Measurements from ENCODE around the gene GPHB5. TPM values are rescaled to one million over a fixed set of nuclear protein-coding genes. Genes with fewer than 3 reads are reported as not detected.
"Not testable (repeated sequence)": the region's sequence is repeated elsewhere in the genome, so short reads cannot be mapped to it uniquely, and the experiment has no call there.

Gene GPHB5
- total RNA-seq, result not detected
- long read RNA-seq, result 0 reads

- ATAC-seq (ENCODE audit: poor library complexity) (no peak), DNase-seq (no peak)
- intact Hi-C loops (cut with DNase I), result no loop called here
Measured at GRCh38 chr14:63318835-63319234, at the start of gene GPHB5. Gene GPHB5, minus strand, starts transcription at chr14:63318935. Its CDS starts 1,086 bp downstream, at chr14:63317849.

DNA sequence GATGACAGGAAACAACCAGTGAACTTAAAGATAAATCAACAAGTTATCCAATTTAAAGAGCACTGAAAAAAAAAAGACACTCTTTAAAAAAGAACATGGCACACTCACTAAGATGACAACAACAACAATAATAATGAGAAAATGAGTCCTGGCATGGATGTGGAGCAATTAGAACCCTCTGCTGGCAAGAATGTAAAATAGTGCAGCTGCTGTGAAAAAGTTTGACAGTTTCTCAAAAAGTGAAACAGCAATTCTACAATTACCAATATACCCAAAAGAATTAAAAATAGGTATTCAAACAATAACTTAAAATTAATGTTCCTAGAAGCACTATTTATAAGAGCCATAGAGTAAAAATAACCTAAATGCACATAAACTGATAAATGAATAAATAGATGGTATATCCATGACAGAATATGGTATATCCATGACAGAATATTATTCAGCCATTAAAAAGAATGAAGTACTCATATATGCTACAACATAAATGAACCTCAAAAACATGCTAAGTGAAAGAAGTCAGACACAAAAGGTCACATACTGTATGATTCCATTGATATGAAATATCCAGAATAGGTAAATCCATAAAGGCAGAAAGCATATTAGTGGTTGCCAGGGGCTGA, 49.1 kb upstream of the GPHB5 start:
- no peak for DNase-seq
- no peak for ATAC-seq (ENCODE audit: poor library complexity)
- intact Hi-C loops (cut with DNase I), result no loop called here

- intact Hi-C loops (cut with DNase I), result no loop called here
- no peak for DNase-seq
- ATAC-seq (ENCODE audit: poor library complexity), result no peak
Measured at GRCh38 chr14:63362389-63362819, 43.7 kb upstream of the GPHB5 start.

GRCh38 chr14:63361790-63362189, 43.1 kb upstream of the GPHB5 start:
- intact Hi-C loops (cut with DNase I), result no loop called here
- ATAC-seq (ENCODE audit: poor library complexity) (no peak), DNase-seq (no peak)

- intact Hi-C loops (cut with DNase I), result no loop called here
- ATAC-seq (ENCODE audit: poor library complexity), result no peak
- DNase-seq, result no peak
Measured at GRCh38 chr14:63357841-63358240, 39.1 kb upstream of the GPHB5 start.

GRCh38 chr14:63345826-63346225, 27.1 kb upstream of the GPHB5 start:
- no peak for DNase-seq
- ATAC-seq (ENCODE audit: poor library complexity), result no peak

DNA sequence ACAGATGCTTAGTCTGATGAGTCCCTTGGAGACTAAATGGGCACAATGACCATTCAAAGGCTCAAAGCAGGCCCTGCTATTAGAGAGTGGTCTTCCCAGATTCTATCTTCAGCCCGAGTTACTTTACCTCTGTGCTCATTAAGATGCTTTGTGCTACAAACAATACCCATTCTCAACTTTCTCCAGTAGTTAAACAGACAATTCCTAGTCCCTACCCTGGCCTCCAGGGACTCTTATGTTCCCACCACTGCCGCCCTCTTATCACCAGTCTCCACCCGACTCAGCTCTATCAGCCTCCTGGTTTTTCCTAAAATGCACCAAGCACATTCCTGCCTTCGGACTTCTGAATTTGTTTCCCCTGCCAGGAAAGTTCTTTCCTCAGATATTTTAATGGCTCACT, 25.6 kb upstream of the GPHB5 start:
- intact Hi-C loops (cut with DNase I), result no loop called here
- ATAC-seq (ENCODE audit: poor library complexity), result no peak
- no peak for DNase-seq

More at GRCh38 chr14:63345826-63346225, 27.1 kb upstream of the GPHB5 start:
- intact Hi-C loops (cut with DNase I), result no loop called here

DNA sequence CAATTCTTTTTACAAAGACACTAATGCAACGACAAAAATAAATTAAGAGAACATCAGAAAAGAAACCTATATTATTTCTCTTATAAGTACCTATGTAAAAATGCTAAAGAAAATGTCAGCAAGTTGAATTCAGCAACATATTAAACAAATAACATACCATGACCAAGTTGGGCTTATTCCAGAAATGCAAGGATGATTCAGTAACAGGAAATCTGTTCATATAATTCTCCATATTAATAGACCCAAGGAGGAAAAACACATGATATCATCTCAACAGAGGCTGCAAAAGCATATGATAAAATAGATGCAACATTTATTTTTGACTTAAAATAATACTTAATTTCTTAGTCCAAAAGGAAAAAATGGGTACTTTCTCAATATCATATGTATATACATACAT, 25.1 kb upstream of the GPHB5 start:
- ATAC-seq (ENCODE audit: poor library complexity), result no peak
- DNase-seq, result no peak
- intact Hi-C loops (cut with DNase I), result no loop called here

DNA sequence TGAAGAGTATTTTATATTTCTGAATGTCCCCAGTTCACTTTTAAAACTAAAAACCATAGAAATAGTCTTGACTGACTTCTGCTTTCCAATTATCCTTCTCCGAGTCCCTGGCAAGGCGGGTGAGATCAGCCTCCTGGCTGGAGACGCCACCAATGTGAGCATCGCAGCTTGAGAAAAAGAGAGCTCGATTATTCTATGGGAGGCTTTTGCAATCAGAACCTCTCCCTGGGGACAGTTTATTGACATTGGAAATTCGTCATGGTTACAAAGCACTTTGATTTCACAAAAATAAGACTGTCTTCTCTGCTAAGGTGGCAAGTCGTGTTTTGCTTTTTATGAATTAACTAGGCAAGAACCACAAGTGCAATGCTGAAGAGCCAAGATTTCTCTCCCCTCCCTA, 23.6 kb upstream of the GPHB5 start:
- ATAC-seq (ENCODE audit: poor library complexity) (no peak), DNase-seq (no peak)
- intact Hi-C loops (cut with DNase I), result no loop called here

DNA sequence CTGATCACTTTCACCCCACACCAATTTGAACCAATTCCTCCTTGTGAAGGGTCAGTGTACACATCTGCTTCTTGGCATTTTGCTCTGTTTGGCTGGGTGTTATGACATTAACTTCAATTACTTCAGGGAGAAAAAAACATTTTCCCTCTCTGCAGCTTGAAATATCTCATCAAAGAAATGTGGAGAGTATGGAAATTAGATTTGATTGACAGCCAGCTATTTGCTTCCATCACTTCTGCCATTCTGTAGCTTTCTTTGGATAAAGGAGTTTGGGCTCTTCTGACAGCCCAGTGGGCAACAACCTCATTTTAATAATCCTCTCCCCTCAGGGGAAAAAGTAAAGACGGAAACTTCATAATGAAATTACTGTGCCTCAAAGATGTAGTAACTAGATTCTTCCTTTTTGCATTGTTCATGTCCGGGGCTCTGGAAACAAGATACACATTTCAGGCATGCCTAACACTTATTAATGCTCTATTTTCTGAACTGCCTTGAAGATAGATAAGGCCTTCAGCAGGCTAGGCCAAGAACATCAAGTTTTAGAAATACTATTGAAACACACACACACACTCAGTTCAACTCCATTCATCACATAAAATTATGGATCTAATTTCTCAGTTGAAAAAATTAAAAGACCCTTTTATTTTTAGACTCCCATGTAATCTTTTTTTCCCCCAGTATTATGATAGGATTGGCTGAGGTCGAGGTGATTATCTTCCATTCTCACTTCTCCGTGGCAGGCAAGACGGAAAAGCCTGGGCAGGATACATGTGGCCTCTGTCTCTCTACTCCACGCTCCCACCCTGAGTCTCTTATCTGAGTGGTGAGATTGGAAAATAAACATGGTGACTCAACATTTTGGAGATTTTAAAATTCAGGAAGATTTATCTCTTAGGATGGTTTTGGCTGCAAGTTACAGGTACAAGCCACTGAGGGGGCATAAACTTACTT, 10.3 kb upstream of the GPHB5 start:
- DNase-seq, result no peak
- ATAC-seq (ENCODE audit: poor library complexity), result no peak
- intact Hi-C loops (cut with DNase I), result no loop called here

DNA sequence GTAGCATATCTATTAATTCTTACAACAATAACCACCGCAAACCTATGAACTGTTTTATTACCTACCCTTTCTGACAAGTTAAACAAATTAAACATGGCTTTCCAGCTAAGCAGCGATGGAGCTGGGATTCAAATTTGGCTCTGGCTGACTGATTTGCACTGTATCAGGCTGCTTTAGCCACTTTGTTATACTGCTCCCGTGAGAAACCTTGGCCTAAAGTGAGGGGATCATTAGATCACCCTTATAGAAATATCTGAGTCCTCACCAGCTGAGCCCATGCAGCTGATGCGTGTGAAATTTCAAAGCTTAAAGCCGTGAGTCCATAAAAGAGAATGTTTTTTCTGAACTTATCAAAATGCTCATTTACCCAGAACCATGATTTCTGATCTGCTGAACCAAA, 8.1 kb upstream of the GPHB5 start:
- ATAC-seq (ENCODE audit: poor library complexity) (no peak), DNase-seq (no peak)
- intact Hi-C loops (cut with DNase I), result no loop called here

- intact Hi-C loops (cut with DNase I), result no loop called here
- ATAC-seq (ENCODE audit: poor library complexity) (no peak), DNase-seq (no peak)
Measured at GRCh38 chr14:63322897-63323573, 4.3 kb upstream of the GPHB5 start.

GRCh38 chr14:63322472-63322871, 3.7 kb upstream of the GPHB5 start:
- ATAC-seq (ENCODE audit: poor library complexity) (no peak), DNase-seq (no peak)
- intact Hi-C loops (cut with DNase I), result no loop called here

DNA sequence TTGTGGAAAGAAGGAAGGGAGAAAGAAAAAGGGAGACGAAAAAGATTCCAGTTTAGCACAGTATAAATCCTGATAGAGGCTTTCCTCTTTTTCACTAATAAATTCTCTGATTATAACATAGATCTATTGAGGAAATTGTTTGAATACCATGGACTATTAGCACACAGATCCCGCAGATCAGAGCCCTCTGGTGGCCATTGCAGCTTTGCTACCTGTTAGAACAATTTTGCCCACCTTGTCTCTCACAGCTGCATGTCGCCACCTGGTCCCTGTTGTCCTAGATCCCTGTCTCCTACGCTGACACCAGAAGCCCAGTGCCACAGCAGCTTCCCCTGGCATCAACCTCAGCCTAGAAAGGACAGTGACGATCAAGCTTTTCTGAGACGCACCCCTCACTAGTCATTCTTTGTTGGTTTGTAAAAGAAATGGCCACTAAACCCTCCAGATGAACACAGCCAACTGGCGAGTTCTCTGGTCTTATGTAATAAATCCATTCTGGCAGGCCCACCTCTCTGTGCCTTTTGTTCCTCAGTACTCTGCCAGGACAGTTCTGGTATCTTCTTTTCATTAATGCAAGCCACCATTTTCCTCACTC, 9.9 kb downstream of the GPHB5 start:
- intact Hi-C loops (cut with DNase I), result no loop called here
- ATAC-seq (ENCODE audit: poor library complexity), result no peak
- no peak for DNase-seq

- ATAC-seq (ENCODE audit: poor library complexity); DNase-seq; intact Hi-C loops (cut with DNase I): not testable (repeated sequence)
Measured at GRCh38 chr14:63304429-63304828, 14.3 kb downstream of the GPHB5 start.

- ATAC-seq (ENCODE audit: poor library complexity), result peak; percentile 45
- intact Hi-C loops (cut with DNase I), result no loop called here
- no peak for DNase-seq
Measured at GRCh38 chr14:63301891-63302534, 16.7 kb downstream of the GPHB5 start.

DNA sequence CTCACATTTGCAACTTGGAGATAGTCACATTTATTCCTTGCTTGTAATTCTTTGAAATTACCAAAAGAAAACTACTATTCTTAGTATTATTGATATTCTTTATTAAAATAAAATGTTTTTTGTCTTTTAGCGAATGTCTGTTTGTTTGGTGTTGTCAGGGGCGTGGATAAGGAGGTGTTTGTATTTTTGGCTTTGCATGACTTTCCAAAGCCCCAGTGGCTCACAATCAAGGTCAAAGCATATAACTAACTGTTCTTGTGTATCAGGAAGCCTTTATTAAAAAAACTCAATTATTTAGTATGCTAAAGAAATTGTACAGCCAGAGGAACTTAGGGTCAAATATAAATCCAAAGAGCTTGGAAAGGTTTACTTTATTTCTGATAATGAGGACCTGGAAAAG, 17.9 kb downstream of the GPHB5 start:
- ATAC-seq (ENCODE audit: poor library complexity) (peak; percentile 78), DNase-seq (no peak)
- intact Hi-C loops (cut with DNase I), result no loop called here

DNA sequence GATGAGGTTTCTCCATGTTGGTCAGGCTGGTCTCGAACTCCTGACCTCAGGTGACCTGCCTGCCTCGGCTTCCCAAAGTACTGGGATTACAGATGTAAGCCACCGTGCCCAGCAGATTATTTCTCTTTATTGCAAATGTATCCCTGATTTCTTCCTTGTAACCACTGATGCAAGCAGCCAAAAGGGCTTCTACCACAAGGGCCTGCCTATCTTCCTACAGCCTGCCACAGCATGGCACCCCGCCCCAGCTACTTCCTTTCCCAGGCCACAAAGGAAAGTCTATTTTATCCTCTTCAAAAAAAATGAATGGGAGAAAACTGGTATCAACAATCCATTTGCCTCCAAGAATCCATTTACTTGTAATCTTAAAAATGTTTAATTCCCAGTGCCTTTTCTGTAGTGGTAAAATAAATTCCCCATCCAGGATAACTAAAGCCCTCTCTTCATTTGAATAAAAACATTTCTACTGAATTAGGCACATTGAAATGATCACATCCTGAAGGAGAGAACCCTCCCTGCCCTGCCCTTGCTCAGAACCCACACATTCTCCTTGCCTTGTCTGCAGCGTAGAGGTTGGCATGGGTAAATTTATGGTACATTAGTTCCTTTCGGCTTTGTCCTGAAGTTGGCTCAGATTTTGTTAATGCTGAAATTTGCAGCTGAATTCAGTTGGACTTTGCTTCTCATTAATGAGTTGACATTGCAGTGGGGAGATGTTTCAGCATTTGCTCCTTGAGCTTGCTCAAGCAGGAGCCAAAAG, 19.2 kb downstream of the GPHB5 start:
- no peak for ATAC-seq (ENCODE audit: poor library complexity)
- intact Hi-C loops (cut with DNase I), result no loop called here

More for the DNA sequence above, 19.2 kb downstream of the GPHB5 start:
- DNase-seq, result no peak

All from Right ventricle myocardium superior (tissue), 1 donor.